ENCODE data around the gene SLC35E2B.

SLC35E2B gene

DNA sequence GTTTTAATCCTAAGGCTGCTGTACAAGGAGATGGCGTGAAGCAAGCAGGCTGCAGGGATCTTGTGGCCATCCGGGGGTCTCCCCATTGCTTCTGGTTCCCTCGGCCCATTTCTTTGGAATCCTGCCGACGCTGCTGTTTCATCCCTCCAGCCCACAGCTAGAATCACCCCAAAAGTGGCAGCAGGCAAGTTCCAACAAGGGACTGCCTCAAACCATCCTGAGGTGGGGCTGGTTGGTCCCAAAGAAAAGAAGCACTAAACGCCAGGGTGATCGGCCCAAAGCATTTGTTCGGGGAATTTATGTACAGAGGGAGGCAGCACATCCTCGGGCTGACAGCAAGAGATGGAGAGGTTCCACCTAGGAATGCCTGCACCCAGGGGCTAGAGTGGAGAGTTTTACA is 81.8 kb downstream of the SLC35E2B start:
- no peak for TF ChIP-seq Cebpa-rat (IDR thresholded peaks at IDR 0.05)
- H3K4me2 ChIP-seq: no peak overlapping the region

DNA sequence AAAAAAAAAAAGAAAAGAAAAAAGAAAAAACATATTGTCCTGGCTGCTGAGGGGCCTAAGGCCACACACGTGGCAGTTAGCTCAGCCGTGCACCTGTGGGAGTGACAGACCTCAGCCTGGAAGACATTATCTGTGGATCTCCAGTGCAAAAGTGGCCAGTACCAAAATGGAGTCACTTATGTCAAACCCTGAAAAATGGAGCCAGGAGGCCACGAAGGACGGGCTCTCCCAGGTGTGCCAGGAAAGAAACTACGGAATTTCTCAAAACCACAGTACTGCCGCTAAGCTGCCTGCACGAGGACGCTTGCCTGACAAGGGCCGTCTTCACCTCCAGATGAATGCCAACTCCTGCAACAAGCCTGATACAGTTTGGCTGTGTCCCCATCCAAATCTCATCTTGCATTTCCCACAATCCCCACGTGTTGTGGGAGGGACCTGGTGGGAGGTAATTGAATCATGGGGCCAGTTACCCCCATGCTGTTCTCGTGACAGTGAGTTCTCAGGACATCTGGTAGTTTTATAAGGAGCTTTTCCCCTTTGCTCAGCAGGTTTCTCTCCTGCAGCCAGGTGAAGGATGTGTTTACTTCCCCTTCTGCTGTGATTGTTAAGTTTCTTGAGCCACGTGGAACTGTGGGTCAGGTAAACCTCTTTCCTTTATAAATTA is 82.6 kb downstream of the SLC35E2B start:
- H3K27me3 ChIP-seq: no peaks in the 10 kb centered on the region
- peaks cover 48% of the 10 kb centered on the region for H3K4me1 ChIP-seq
- H3K4me2 ChIP-seq: no peak overlapping the region
- H3K9me3 ChIP-seq: no peaks in the 10 kb centered on the region
- no peak overlapping the region for H3K27ac ChIP-seq
- H3K36me3 ChIP-seq: no peaks in the 10 kb centered on the region
- no peak overlapping the region for H3K4me3 ChIP-seq
- peaks cover 11% of the 10 kb centered on the region for H4K20me1 ChIP-seq
- no peak for TF ChIP-seq Cebpa-rat (IDR thresholded peaks at IDR 0.05)
- no peak overlapping the region for H3K9ac ChIP-seq

More for the DNA sequence above, 81.8 kb downstream of the SLC35E2B start:
- Histone ChIP-seq H3K9ac (no peak overlapping the region), H3K9me3 (no peaks in the 10 kb centered on the region), H3K4me1 (peaks cover 46% of the 10 kb centered on the region), H3K27ac (no peak overlapping the region), H3K27me3 (no peaks in the 10 kb centered on the region), H3K36me3 (no peaks in the 10 kb centered on the region), H4K20me1 (peaks cover 11% of the 10 kb centered on the region), H3K4me3 (no peak overlapping the region)
